BLaER1 (cell line): ENCODE results near the gene MCF2L.
"Not testable (repeated sequence)": the region's sequence is repeated elsewhere in the genome, so short reads cannot be mapped to it uniquely, and the experiment has no call there.

Source experiments
- H3K27ac ChIP-seq: shearing (Covaris generic); formaldehyde crosslinking; 2 replicates; pipeline ENCODE4 v1.8.1; 2022
- H3K27me3 ChIP-seq: shearing (Covaris generic); formaldehyde crosslinking; 2 replicates; pipeline ENCODE4 v1.8.1; 2022
- H3K36me3 ChIP-seq: shearing (Covaris generic); formaldehyde crosslinking; 2 replicates; pipeline ENCODE4 v1.8.1; 2022
- H3K4me1 ChIP-seq: shearing (Covaris generic); formaldehyde crosslinking; 2 replicates; pipeline ENCODE4 v1.8.1; 2022
- H3K4me2 ChIP-seq: shearing (Covaris generic); formaldehyde crosslinking; 2 replicates; pipeline ENCODE4 v1.8.1; 2022
- H3K4me3 ChIP-seq: shearing (Covaris generic); formaldehyde crosslinking; 2 replicates; pipeline ENCODE4 v1.8.1; 2022
- H3K9ac ChIP-seq: shearing (Covaris generic); formaldehyde crosslinking; 2 replicates; pipeline ENCODE4 v1.8.1; 2022
- H3K9me3 ChIP-seq: shearing (Covaris generic); formaldehyde crosslinking; 2 replicates; pipeline ENCODE4 v1.8.1; 2022
- H4K20me1 ChIP-seq: shearing (Covaris generic); formaldehyde crosslinking; 2 replicates; pipeline ENCODE4 v1.8.1; 2022
- Cebpa-rat ChIP-seq: shearing (Covaris generic); IDR thresholded peaks from 2 replicates; pipeline ENCODE4 v1.8.1; 2022

Gene MCF2L

GRCh38 chr13:113096745-113097305 is 127.8 kb downstream of the MCF2L start:
- no peaks in the 10 kb centered on the region for H4K20me1 ChIP-seq
- no peak overlapping the region for H3K4me3 ChIP-seq
- TF ChIP-seq Cebpa-rat, result no peak
- H3K4me1 ChIP-seq, result no peaks in the 10 kb centered on the region
- no peaks in the 10 kb centered on the region for H3K36me3 ChIP-seq
- H3K27me3 ChIP-seq, result peaks cover 2% of the 10 kb centered on the region; the same call in 1 of the 2 replicates
- H3K4me2 ChIP-seq, result no peak overlapping the region
- H3K9ac ChIP-seq, result no peak overlapping the region
- no peak overlapping the region for H3K27ac ChIP-seq
- no peaks in the 10 kb centered on the region for H3K9me3 ChIP-seq

- no peaks in the 10 kb centered on the region for H3K4me1 ChIP-seq
- TF ChIP-seq Cebpa-rat, result no peak
- no peak overlapping the region for H3K27ac ChIP-seq
- no peak overlapping the region for H3K4me3 ChIP-seq
- no peak overlapping the region for H3K4me2 ChIP-seq
- H3K27me3 ChIP-seq, result no peaks in the 10 kb centered on the region; the same call in 1 of the 2 replicates
- H3K36me3 ChIP-seq, result no peaks in the 10 kb centered on the region
- H3K9ac ChIP-seq, result no peak overlapping the region
- no peaks in the 10 kb centered on the region for H3K9me3 ChIP-seq
- H4K20me1 ChIP-seq, result no peaks in the 10 kb centered on the region
Observed at GRCh38 chr13:113097651-113098050, 128.6 kb downstream of the MCF2L start.

- Histone ChIP-seq H3K36me3 (no peaks in the 10 kb centered on the region), H3K27ac (no peak overlapping the region), H3K9me3 (no peaks in the 10 kb centered on the region), H3K4me1 (no peaks in the 10 kb centered on the region), H3K27me3 (no peaks in the 10 kb centered on the region; the same call in 1 of the 2 replicates), H3K4me3 (no peak overlapping the region), H3K9ac (no peak overlapping the region), H4K20me1 (no peaks in the 10 kb centered on the region), H3K4me2 (no peak overlapping the region)
- TF ChIP-seq Cebpa-rat, result no peak
Observed at GRCh38 chr13:113098162-113098732, 129.2 kb downstream of the MCF2L start.

GRCh38 chr13:113099142-113099541 is 130.1 kb downstream of the MCF2L start:
- TF ChIP-seq Cebpa-rat, result no peak
- H3K36me3 ChIP-seq, result no peaks in the 10 kb centered on the region
- no peak overlapping the region for H3K4me3 ChIP-seq
- peaks cover 8% of the 10 kb centered on the region for H3K4me1 ChIP-seq
- H3K27me3 ChIP-seq, result no peaks in the 10 kb centered on the region; the same call in 1 of the 2 replicates
- no peak overlapping the region for H3K27ac ChIP-seq
- H3K9ac ChIP-seq, result no peak overlapping the region
- no peaks in the 10 kb centered on the region for H4K20me1 ChIP-seq
- H3K4me2 ChIP-seq, result no peak overlapping the region
- H3K9me3 ChIP-seq, result no peaks in the 10 kb centered on the region

GRCh38 chr13:113102302-113102701 is 133.3 kb downstream of the MCF2L start:
- not testable (repeated sequence) for H3K36me3 ChIP-seq, H3K27me3 ChIP-seq, H3K4me2 ChIP-seq, H4K20me1 ChIP-seq, H3K27ac ChIP-seq, H3K9me3 ChIP-seq, H3K4me3 ChIP-seq, H3K9ac ChIP-seq
- H3K4me1 ChIP-seq, result peaks cover 17% of the 10 kb centered on the region

GRCh38 chr13:113102727-113103126 is 133.7 kb downstream of the MCF2L start:
- Histone ChIP-seq H3K9ac (no peak overlapping the region), H3K27ac (no peak overlapping the region), H3K36me3 (no peaks in the 10 kb centered on the region), H3K4me1 (peaks cover 17% of the 10 kb centered on the region), H3K27me3 (no peaks in the 10 kb centered on the region), H3K4me3 (no peak overlapping the region), H3K4me2 (no peak overlapping the region), H4K20me1 (no peaks in the 10 kb centered on the region), H3K9me3 (no peaks in the 10 kb centered on the region)
- TF ChIP-seq Cebpa-rat, result no peak

DNA sequence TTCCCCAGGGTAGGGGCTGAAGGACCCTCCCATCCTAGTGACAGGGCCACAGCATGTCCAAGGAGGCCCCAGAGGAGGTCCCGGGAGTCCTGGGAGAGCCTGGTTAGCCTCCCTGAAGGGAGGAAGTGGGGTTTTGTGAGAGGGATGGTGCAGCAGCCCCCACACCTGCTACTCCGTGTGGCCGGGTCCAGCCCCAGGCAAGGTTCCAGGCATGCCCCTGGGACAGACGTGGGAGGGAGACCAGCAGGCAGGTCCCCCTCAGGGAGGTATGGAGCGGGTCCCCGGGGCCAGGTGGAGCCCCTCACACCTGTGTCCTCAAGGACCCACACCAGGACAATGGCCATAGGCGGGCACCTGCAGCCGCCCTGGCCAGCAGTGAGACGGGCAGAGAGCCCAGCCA is 134.6 kb downstream of the MCF2L start:
- H3K4me1 ChIP-seq, result peaks cover 17% of the 10 kb centered on the region
- no peaks in the 10 kb centered on the region for H3K27me3 ChIP-seq
- H3K9me3 ChIP-seq, result no peaks in the 10 kb centered on the region; the same call in 1 of the 2 replicates
- H3K4me3 ChIP-seq, result no peak overlapping the region
- H3K9ac ChIP-seq, result no peak overlapping the region
- no peak for TF ChIP-seq Cebpa-rat
- H3K36me3 ChIP-seq, result no peaks in the 10 kb centered on the region
- H4K20me1 ChIP-seq, result no peaks in the 10 kb centered on the region
- no peak overlapping the region for H3K27ac ChIP-seq
- 0 out of 2 replicates have a peak overlapping the region, but pooled peaks have one; percentile 8 for H3K4me2 ChIP-seq

DNA sequence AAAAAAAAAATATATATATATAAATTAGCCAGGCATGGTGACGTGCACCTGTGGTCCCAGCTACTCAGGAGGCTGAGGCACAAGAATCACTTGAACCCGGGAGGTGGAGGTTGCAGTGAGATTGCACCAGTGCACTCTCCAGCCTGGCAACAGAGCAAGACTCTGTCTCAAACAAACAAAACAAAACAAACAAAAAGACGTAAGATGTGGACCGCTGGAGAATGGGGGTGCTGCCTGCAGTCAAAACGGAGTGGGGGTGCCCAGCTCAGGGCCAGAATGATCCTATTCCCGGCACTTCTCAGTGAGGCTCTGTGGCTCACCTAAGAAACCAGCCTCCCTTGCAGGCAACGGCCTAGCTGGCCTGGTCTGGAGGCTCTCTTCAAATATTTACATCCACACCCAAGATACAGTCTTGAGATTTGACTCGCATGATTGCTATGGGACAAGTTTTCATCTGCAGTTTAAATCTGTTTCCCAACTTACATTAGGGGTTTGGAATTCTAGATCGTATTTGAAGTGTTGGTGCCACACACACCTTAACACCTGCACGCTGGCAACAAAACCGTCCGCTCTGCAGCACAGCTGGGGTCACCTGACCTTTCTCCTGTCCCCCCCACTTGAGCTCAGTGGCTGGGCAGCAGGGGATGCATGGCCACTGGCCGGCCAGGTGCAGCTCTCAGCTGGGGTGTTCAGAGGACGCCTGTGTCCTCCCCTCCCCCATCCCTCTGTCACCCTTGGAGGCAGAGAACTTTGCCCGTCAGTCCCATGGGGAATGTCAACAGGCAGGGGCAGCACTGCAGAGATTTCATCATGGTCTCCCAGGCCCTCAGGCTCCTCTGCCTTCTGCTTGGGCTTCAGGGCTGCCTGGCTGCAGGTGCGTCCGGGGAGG is 136.3 kb downstream of the MCF2L start, which contains the start of gene F7:
Gene F7 (plus strand): TSS at position 760 of the 889 bp plus-strand sequence. CDS start 51 bp downstream, at position 811.
- Histone ChIP-seq H3K9me3 (peaks cover 14% of the 10 kb centered on the region), H3K4me3 (no peak within 1 kb of the TSS), H3K4me2 (peak within 1 kb of the TSS; percentile 32), H3K4me1 (peaks cover 17% of the 10 kb centered on the region), H3K9ac (no peak within 1 kb of the TSS), H3K36me3 (no peaks in the 10 kb centered on the region), H3K27me3 (no peaks in the 10 kb centered on the region), H4K20me1 (no peaks in the 10 kb centered on the region), H3K27ac (0 out of 2 replicates have a peak within 1 kb of the TSS, but pooled peaks have one; percentile 9)
- TF ChIP-seq Cebpa-rat, result no peak

GRCh38 chr13:113105921-113106452 is 137.0 kb downstream of the MCF2L start:
- Histone ChIP-seq H3K4me2 (peak overlapping the region; percentile 32), H3K27ac (0 out of 2 replicates have a peak overlapping the region, but pooled peaks have one; percentile 9), H3K4me3 (no peak overlapping the region), H3K9me3 (peaks cover 21% of the 10 kb centered on the region), H3K36me3 (no peaks in the 10 kb centered on the region), H3K27me3 (no peaks in the 10 kb centered on the region), H3K9ac (no peak overlapping the region), H3K4me1 (peaks cover 17% of the 10 kb centered on the region), H4K20me1 (no peaks in the 10 kb centered on the region)
- no peak for TF ChIP-seq Cebpa-rat
